Activated T-helper 9 cell treated with anti-CD3 and anti-CD28 coated beads, Interleukin-2, amount 50 U/mL, for 16 hours (primary cell): Measurements from ENCODE around the gene ABI1.

Experiments used
- DNase-seq: peaks from one replicate; pipeline ENCODE4 v3.0.0-alpha.2; 2020; ENCODE audit warnings: low read depth

Gene ABI1

GRCh38 chr10:26714415-26715136 lies 146.2 kb downstream of the ABI1 start:
- no peak for DNase-seq

- no peak for DNase-seq
Measured at GRCh38 chr10:26711324-26711723, 149.4 kb downstream of the ABI1 start.

GRCh38 chr10:26706936-26707335 lies 153.8 kb downstream of the ABI1 start:
- DNase-seq = no peak

- DNase-seq = no peak
Measured at GRCh38 chr10:26706206-26706605, 154.6 kb downstream of the ABI1 start.

- no peak for DNase-seq
Measured at GRCh38 chr10:26703974-26704373, 156.8 kb downstream of the ABI1 start.

- no peak for DNase-seq
Measured at GRCh38 chr10:26703096-26703495, 157.7 kb downstream of the ABI1 start.

- DNase-seq = no peak
Measured at GRCh38 chr10:26700884-26701630, 159.7 kb downstream of the ABI1 start.

- no peak for DNase-seq
Measured at GRCh38 chr10:26699631-26700030, 161.1 kb downstream of the ABI1 start.

- DNase-seq = no peak
Measured at GRCh38 chr10:26698909-26699308, 161.8 kb downstream of the ABI1 start.

GRCh38 chr10:26697922-26698608 lies 162.7 kb downstream of the ABI1 start:
- DNase-seq = no peak

- DNase-seq = peak; percentile 46
Measured at GRCh38 chr10:26697163-26697921, 163.4 kb downstream of the ABI1 start, which contains the start of gene PDSS1. Gene PDSS1, plus strand, starts transcription at chr10:26697701. Its CDS starts 11 bp downstream, at chr10:26697712.

GRCh38 chr10:26696786-26697162 lies 164.0 kb downstream of the ABI1 start:
- no peak for DNase-seq
